Breast epithelium (tissue), 3 donors: ENCODE measurements around the gene ORM2.

Source experiments
- POLR2A ChIP-seq: fragments of 450-650 bp; IDR thresholded peaks from one replicate; pipeline ENCODE4 v1.6.1; 2016; ENCODE audit warnings: antibody characterized with exemption, mild to moderate bottlenecking, moderate library complexity
- POLR2AphosphoS5 ChIP-seq, 3 donors: sonication (generic); formaldehyde crosslinking; IDR thresholded peaks; one replicate each; pipeline ENCODE4 v1.6.1; 2017; ENCODE audit warnings: antibody characterized with exemption in 3 of 3

GRCh38 chr9:114314881-114315722 lies 14.6 kb upstream of the ORM2 start:
- no peak for TF ChIP-seq POLR2A
- no peak for TF ChIP-seq POLR2AphosphoS5 (IDR thresholded peaks at IDR 0.05)
